ENCODE measurements around the gene IL23A.

IL23A gene

DNA sequence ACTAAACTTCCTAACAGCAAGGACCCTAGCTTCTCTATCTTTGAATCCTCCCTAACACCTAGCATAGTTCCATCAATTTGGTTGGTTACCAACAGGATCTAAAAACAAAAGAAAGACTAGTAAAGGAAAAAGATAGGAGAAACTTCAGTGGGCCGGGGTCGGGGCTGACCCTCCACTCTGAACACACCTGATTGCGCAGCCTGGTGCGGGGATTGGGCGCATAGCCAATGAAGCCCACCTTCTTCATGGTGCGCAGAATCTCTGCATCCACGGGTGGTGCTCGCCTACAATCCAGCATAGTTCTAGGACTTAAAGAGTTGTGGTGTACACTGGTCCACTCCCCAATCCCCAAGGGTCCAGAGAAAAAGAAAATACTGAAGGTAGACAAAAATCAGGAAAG is 12.6 kb upstream of the IL23A start:
- H3K27ac ChIP-seq (ENCODE audit: low read depth, low read length) = no peak overlapping the region
- H3F3A ChIP-seq (ENCODE audit: insufficient read depth) = no peaks in the 10 kb centered on the region
- no peaks in the 10 kb centered on the region for H3K27me3 ChIP-seq (ENCODE audit: low read length)
- no peaks in the 10 kb centered on the region for H3K9me3 ChIP-seq (ENCODE audit: insufficient read depth, low read length)
- H3K79me2 ChIP-seq (ENCODE audit: insufficient read depth, low read length) = no peaks in the 10 kb centered on the region
- no peaks in the 10 kb centered on the region for H4K20me1 ChIP-seq (ENCODE audit: low read depth, low read length)
- no peak overlapping the region for H3K9ac ChIP-seq (ENCODE audit: low read length)
- no peak overlapping the region for H2AFZ ChIP-seq (ENCODE audit: low read depth, low read length, severe bottlenecking)
- TF ChIP-seq, protein P1, sequence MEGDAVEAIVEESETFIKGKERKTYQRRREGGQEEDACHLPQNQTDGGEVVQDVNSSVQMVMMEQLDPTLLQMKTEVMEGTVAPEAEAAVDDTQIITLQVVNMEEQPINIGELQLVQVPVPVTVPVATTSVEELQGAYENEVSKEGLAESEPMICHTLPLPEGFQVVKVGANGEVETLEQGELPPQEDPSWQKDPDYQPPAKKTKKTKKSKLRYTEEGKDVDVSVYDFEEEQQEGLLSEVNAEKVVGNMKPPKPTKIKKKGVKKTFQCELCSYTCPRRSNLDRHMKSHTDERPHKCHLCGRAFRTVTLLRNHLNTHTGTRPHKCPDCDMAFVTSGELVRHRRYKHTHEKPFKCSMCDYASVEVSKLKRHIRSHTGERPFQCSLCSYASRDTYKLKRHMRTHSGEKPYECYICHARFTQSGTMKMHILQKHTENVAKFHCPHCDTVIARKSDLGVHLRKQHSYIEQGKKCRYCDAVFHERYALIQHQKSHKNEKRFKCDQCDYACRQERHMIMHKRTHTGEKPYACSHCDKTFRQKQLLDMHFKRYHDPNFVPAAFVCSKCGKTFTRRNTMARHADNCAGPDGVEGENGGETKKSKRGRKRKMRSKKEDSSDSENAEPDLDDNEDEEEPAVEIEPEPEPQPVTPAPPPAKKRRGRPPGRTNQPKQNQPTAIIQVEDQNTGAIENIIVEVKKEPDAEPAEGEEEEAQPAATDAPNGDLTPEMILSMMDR (IDR thresholded peaks at IDR 0.05; ENCODE audit: insufficient read depth, low read length, poor library complexity, severe bottlenecking) = no peak
- no peak for TF ChIP-seq EZH2phosphoT487 (conservative IDR thresholded peaks at IDR 0.05; ENCODE audit: low read length)
- no peak overlapping the region for H3K4me2 ChIP-seq (ENCODE audit: low read depth, low read length, poor library complexity, severe bottlenecking)
- no peaks in the 10 kb centered on the region for H3K9me2 ChIP-seq (replicated peaks; ENCODE audit: insufficient read depth, low read length)
- no peak overlapping the region for H3K4me3 ChIP-seq (ENCODE audit: insufficient read depth, low read length, poor library complexity, severe bottlenecking)
- peaks cover 8% of the 10 kb centered on the region; the same call in 1 of the 2 replicates for H3K36me3 ChIP-seq (ENCODE audit: low read length)

DNA sequence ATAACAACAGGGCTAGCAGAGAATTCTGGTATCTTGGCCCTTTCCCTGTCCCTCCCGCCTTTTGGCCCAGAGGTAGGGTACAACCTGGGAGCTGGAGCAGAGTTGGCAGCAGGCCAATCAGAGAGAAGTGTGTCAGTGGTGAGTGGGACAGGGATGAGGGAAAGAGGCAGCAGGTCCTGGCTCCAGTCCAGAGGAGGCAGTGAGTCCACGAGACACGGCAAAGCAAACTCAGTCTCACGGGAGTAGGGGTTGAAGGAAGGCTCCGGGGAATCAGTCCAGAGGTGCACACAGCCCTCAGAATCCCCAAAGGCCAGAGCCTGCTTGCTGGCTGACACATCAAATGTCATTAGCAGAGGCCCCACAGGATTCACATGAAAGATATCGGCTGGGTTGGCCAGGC is 12.2 kb upstream of the IL23A start:
- Histone ChIP-seq H3K36me3 (ENCODE audit: low read length) (peaks cover 8% of the 10 kb centered on the region; the same call in 1 of the 2 replicates), H3K9me2 (replicated peaks; ENCODE audit: insufficient read depth, low read length) (no peaks in the 10 kb centered on the region), H3K4me3 (ENCODE audit: insufficient read depth, low read length, poor library complexity, severe bottlenecking) (no peak overlapping the region), H4K20me1 (ENCODE audit: low read depth, low read length) (no peaks in the 10 kb centered on the region), H2AFZ (ENCODE audit: low read depth, low read length, severe bottlenecking) (no peak overlapping the region), H3K27ac (ENCODE audit: low read depth, low read length) (no peak overlapping the region), H3F3A (ENCODE audit: insufficient read depth) (no peaks in the 10 kb centered on the region), H3K9ac (ENCODE audit: low read length) (no peak overlapping the region), H3K27me3 (ENCODE audit: low read length) (no peaks in the 10 kb centered on the region), H3K9me3 (ENCODE audit: insufficient read depth, low read length) (no peaks in the 10 kb centered on the region), H3K79me2 (ENCODE audit: insufficient read depth, low read length) (no peaks in the 10 kb centered on the region), H3K4me2 (ENCODE audit: low read depth, low read length, poor library complexity, severe bottlenecking) (no peak overlapping the region)
- TF ChIP-seq EZH2phosphoT487 (conservative IDR thresholded peaks at IDR 0.05; ENCODE audit: low read length) = no peak
- TF ChIP-seq, protein P1 (IDR thresholded peaks at IDR 0.05; ENCODE audit: insufficient read depth, low read length, poor library complexity, severe bottlenecking) = no peak

DNA sequence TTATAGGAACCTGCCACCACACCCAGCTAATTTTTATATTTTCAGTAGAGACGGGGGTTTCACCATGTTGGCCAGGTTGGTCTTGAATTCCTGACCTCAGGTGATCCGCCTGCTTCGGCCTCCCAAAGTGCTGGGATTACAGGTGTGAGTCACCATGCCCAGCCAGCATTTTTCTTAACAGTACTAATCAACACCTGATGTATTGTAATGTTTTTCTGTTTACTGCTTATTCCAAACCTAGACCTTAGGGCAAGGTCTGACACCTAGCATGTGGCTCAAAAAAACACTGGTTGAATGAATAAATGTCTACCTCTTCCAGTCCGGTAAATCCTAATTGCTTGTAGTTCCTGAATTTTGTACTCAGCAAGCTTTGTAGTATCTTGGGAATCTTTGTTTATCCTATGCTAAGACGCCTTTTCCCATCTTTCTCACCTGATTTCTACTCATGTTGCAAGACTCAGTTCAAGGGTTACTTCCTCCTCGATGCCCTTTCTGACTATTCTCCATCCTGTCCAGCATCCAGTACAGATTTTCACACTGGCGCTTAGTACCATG is 7.7 kb upstream of the IL23A start:
- Histone ChIP-seq H3K27me3 (ENCODE audit: low read length) (no peaks in the 10 kb centered on the region), H3K9me3 (ENCODE audit: insufficient read depth, low read length) (no peaks in the 10 kb centered on the region), H3K79me2 (ENCODE audit: insufficient read depth, low read length) (peaks cover 11% of the 10 kb centered on the region), H3K9me2 (replicated peaks; ENCODE audit: insufficient read depth, low read length) (no peaks in the 10 kb centered on the region), H3K9ac (ENCODE audit: low read length) (no peak overlapping the region), H3K4me3 (ENCODE audit: insufficient read depth, low read length, poor library complexity, severe bottlenecking) (no peak overlapping the region), H3F3A (ENCODE audit: insufficient read depth) (peaks cover 15% of the 10 kb centered on the region), H2AFZ (ENCODE audit: low read depth, low read length, severe bottlenecking) (no peak overlapping the region), H3K4me2 (ENCODE audit: low read depth, low read length, poor library complexity, severe bottlenecking) (no peak overlapping the region), H3K27ac (ENCODE audit: low read depth, low read length) (no peak overlapping the region), H3K36me3 (ENCODE audit: low read length) (no peaks in the 10 kb centered on the region), H4K20me1 (ENCODE audit: low read depth, low read length) (no peaks in the 10 kb centered on the region)
- TF ChIP-seq, protein P1 (IDR thresholded peaks at IDR 0.05; ENCODE audit: insufficient read depth, low read length, poor library complexity, severe bottlenecking) = no peak
- TF ChIP-seq EZH2phosphoT487 (conservative IDR thresholded peaks at IDR 0.05; ENCODE audit: low read length) = no peak

Data from SU-DHL-6 (cell line).